ENCODE results near the gene LAMA2. TPM values are rescaled to one million over a fixed set of nuclear protein-coding genes. Genes with fewer than 3 reads are reported as not detected.

Gene LAMA2
- total RNA-seq, 4 donors from 2014 or later: 203 to 339 (median 275) TPM

DNA sequence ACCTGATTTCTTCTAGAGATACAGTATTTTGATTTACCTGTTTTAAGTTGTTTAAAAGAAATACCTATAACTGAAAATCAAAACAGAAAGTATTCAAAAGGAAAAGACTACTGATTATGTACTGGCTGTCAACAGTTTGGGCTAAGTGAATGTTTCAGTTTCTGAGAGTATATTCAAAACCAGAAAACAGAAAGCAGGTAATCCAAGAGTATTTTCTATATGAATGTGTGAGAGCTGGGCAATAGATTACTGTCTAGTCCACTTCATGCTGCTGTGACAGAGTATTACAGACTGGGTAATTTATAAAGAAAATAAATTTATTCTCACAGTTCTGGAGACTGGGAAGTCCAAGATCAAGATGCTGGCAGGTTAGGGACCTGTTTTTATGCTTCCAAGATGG lies 566.0 kb downstream of the LAMA2 start:
- TF ChIP-seq POLR2A (IDR thresholded peaks at IDR 0.05) (no peak), EP300 (IDR thresholded peaks at IDR 0.05) (no peak)
- TF ChIP-seq, protein P1, sequence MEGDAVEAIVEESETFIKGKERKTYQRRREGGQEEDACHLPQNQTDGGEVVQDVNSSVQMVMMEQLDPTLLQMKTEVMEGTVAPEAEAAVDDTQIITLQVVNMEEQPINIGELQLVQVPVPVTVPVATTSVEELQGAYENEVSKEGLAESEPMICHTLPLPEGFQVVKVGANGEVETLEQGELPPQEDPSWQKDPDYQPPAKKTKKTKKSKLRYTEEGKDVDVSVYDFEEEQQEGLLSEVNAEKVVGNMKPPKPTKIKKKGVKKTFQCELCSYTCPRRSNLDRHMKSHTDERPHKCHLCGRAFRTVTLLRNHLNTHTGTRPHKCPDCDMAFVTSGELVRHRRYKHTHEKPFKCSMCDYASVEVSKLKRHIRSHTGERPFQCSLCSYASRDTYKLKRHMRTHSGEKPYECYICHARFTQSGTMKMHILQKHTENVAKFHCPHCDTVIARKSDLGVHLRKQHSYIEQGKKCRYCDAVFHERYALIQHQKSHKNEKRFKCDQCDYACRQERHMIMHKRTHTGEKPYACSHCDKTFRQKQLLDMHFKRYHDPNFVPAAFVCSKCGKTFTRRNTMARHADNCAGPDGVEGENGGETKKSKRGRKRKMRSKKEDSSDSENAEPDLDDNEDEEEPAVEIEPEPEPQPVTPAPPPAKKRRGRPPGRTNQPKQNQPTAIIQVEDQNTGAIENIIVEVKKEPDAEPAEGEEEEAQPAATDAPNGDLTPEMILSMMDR (IDR thresholded peaks at IDR 0.05): no peak
- DNase-seq (ENCODE audit: low spot score in 2 of 2): no peak

DNA sequence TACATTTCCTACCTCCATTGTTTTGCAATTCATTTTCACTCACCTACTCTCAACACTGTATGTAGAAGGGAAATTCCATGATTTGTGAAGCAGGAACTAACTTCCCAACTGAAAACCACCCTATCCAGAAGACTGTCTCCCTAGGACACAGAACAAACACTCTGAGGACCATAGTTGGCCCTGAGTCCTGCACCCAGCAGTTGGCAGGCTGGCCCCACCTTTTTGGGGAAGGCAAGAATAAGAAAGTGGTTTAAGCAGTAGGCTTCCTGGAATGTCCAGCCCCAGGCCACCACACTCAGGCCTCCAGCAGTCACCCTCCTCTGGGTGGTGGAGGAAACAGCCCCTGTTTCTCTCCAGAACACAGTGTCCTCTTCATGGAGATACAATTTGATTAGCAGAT lies 568.2 kb downstream of the LAMA2 start:
- Histone ChIP-seq H3K27ac (no peak overlapping the region), H3K9me3 (no peaks in the 10 kb centered on the region), H3K27me3 (no peaks in the 10 kb centered on the region), H3K4me3 (no peak overlapping the region), H3K36me3 (peaks cover 0 to 38% (median 0%) of the 10 kb centered on the region in 3 donors), H3K4me1 (no peaks in the 10 kb centered on the region)
- TF ChIP-seq, protein P1 (IDR thresholded peaks at IDR 0.05): no peak
- no peak for TF ChIP-seq EP300 (IDR thresholded peaks at IDR 0.05)
- no peak for TF ChIP-seq POLR2A (IDR thresholded peaks at IDR 0.05)
- DNase-seq (ENCODE audit: low spot score in 2 of 2): no peak

More for the DNA sequence above, 566.0 kb downstream of the LAMA2 start:
- H3K4me3 ChIP-seq: no peak overlapping the region
- no peaks in the 10 kb centered on the region for H3K27me3 ChIP-seq
- no peak overlapping the region for H3K27ac ChIP-seq
- H3K36me3 ChIP-seq: peaks cover 0 to 33% (median 0%) of the 10 kb centered on the region in 3 donors
- H3K4me1 ChIP-seq: no peaks in the 10 kb centered on the region
- no peaks in the 10 kb centered on the region for H3K9me3 ChIP-seq

DNA sequence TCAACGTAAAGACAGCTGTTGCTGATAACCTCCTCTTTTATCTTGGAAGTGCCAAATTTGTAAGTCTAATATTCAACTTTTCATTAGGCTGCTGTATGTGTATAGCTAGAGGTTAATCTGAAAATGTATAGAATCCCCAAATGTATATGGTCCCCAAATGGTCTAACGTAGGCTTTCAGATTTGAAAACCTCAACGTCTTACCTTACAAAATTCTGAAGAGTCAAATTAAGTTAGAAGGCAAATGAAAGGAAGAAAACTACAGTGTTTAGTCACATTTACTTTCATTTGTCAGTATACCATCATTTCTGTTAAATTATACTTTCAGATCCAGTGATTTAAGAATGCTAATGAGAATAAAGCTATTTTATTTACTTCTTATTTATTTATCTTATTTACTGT lies 570.1 kb downstream of the LAMA2 start:
- DNase-seq (ENCODE audit: low spot score in 2 of 2): no peak
- Histone ChIP-seq H3K27me3 (no peaks in the 10 kb centered on the region), H3K27ac (no peak overlapping the region), H3K9me3 (no peaks in the 10 kb centered on the region), H3K4me1 (no peaks in the 10 kb centered on the region), H3K36me3 (peaks cover 0 to 40% (median 0%) of the 10 kb centered on the region in 3 donors), H3K4me3 (no peak overlapping the region)
- 92 to 94% methylated on average over 3 of the region's 3 CpGs for WGBS, 2 donors
- no peak for TF ChIP-seq POLR2A (IDR thresholded peaks at IDR 0.05)
- TF ChIP-seq EP300 (IDR thresholded peaks at IDR 0.05): no peak
- TF ChIP-seq, protein P1 (IDR thresholded peaks at IDR 0.05): no peak

DNA sequence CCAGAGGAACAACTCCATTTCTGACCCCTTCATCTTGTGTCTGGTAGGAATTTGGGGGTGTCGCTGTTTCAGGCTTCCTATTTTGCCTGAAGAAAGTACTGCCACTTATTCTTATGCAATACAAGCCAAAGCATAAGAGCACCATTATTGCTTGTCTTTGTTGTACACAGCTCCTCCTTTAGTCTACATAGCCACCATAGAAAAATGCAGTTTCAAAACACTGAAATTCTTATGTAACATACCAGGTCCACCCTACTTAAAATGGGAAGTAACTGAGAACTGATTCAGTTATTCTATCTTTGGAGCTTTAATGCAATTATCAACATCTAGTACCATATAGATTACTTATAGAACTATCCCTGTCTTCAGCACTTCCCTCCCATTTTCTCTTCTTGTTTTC lies 571.5 kb downstream of the LAMA2 start:
- TF ChIP-seq POLR2A (IDR thresholded peaks at IDR 0.05): no peak
- TF ChIP-seq, protein P1 (IDR thresholded peaks at IDR 0.05): no peak
- TF ChIP-seq EP300 (IDR thresholded peaks at IDR 0.05): no peak
- WGBS, 2 donors: 84 to 92% methylated on average over 1 of the region's 1 CpG
- no peak overlapping the region for H3K4me3 ChIP-seq
- no peaks in the 10 kb centered on the region for H3K4me1 ChIP-seq
- no peak overlapping the region for H3K27ac ChIP-seq
- DNase-seq (ENCODE audit: low spot score in 2 of 2): no peak
- H3K9me3 ChIP-seq: no peaks in the 10 kb centered on the region
- peaks cover 0 to 44% (median 0%) of the 10 kb centered on the region in 3 donors for H3K36me3 ChIP-seq
- no peaks in the 10 kb centered on the region for H3K27me3 ChIP-seq

DNA sequence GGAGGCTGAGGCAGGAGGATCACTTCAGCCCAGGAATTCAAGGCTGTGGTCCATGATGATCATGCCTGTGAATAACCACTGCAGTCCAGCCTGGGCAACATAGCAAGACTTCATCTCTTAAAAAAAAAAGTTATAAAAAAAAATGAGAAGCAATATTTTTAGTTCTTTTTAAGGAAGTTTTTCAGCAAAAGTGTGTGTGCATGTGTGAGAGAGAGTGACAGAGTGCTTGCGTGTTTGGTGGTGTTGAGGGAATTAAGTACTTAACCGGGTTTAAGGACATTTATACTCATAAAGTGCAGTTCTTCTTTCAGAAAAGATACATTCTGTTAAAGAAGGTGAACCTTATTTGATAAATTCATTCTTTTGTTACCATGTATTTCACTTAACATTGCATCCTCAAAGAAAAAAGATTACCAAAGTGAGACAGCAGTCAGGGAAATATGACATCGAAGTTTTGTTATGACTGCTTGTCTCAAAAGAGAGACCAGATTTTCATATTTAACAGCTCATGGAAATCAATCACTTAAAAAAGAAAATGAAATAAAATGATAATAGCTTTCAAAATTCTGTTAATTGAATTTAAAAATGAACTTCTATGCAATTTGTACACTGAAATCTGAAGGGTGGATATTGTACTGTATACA lies 572.3 kb downstream of the LAMA2 start:
- 59 to 71% methylated on average over 3 of the region's 3 CpGs for WGBS, 2 donors
- TF ChIP-seq, protein P1 (IDR thresholded peaks at IDR 0.05): no peak
- TF ChIP-seq EP300 (IDR thresholded peaks at IDR 0.05): no peak
- no peak for TF ChIP-seq POLR2A (IDR thresholded peaks at IDR 0.05)
- no peaks in the 10 kb centered on the region for H3K4me1 ChIP-seq
- H3K36me3 ChIP-seq: peaks cover 0 to 45% (median 0%) of the 10 kb centered on the region in 3 donors
- H3K27ac ChIP-seq: no peak overlapping the region
- DNase-seq (ENCODE audit: low spot score in 2 of 2): no peak
- no peaks in the 10 kb centered on the region for H3K27me3 ChIP-seq
- H3K9me3 ChIP-seq: no peaks in the 10 kb centered on the region
- no peak overlapping the region for H3K4me3 ChIP-seq
